BJ (cell line): ENCODE results near the gene RBBP8NL. TPM values are rescaled to one million over a fixed set of nuclear protein-coding genes. Genes with fewer than 3 reads are reported as not detected.

Experiments
- CTCF ChIA-PET: fragments of 350-600 bp; formaldehyde crosslinking; extraction: SDS; loops from one replicate; lab custom pipeline; 2021; ENCODE audit warnings: antibody characterized with exemption, inconsistent platforms; lab: Yijun Ruan, JAX
- POLR2A ChIA-PET: fragments of 300-600 bp; sonication (Branson Sonifier 250); formaldehyde crosslinking; extraction: SDS; loops from one replicate; lab custom pipeline; 2021; ENCODE audit warnings: antibody characterized with exemption; lab: Charles Lee
- DNase-seq: peaks from one replicate; pipeline ENCODE4 v3.0.0-alpha.2; 2011; ENCODE audit warnings: low read depth
- H3K27me3 ChIP-seq: 2 replicates; pipeline ENCODE4 v1.6.0; 2011; ENCODE audit warnings: low read length; ENCODE audit not compliant: control insufficient read depth, insufficient read depth
- H3K36me3 ChIP-seq: 2 replicates; pipeline ENCODE4 v1.5.1; 2011; ENCODE audit warnings: low read length; ENCODE audit not compliant: control insufficient read depth, insufficient read depth
- H3K4me3 ChIP-seq: 2 replicates; pipeline ENCODE4 v1.5.1; 2011; ENCODE audit warnings: low read depth, mild to moderate bottlenecking, control low read depth, low read length
- CTCF ChIP-seq: IDR thresholded peaks from 2 replicates; pipeline ENCODE4 v1.5.1; 2011; ENCODE audit warnings: low read depth, mild to moderate bottlenecking, control low read depth, inconsistent platforms, low read length, moderate library complexity; ENCODE audit not compliant: insufficient read depth
- polyA plus RNA-seq: library from polyadenylated mRNA; depleted of rRNA; stranded (reverse); fragments of >200 nt; gene quantifications from 2 replicates; pipeline ENCODE4 v1.2.3, GENCODE V29; 2011

RBBP8NL gene
- polyA plus RNA-seq, 1 experiment: not detected

DNA sequence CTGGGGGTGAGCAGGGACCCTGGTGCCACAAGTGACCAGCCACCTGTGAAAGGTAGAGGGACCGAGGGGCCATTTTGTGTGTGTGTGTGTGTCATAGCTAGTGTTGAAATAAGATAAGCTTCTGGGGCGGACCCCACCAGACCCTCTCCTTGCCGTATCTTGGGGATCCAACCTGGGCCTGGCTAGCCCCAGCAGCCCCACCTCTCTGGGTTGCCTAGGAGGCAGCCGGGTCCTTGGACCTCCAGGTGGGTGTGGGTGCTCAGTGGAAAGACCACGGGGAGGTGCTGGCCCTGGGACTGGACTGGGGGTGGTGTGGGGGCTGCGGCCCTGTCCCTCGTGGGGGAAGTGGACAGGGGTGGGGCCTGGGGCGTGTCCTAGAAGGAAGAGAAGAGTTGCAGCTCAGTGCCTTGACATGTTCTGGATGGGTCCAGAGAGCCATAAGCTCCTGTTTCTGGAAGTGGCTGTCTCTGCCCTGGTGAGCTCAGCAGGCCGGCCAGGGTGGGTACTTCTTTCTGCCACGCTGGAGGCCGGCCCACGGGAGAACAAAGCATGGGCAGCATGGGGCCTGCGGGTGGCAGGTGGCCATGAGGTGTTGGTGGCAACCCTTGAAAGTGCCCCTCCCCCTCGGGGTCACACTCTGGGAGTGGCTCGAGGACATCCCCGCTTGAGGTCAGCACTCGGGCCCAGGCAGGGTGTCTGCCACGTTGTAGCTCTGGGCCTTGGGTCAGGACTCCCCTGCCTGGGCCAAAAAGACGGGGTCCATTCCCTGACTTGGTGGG, 8.4 kb downstream of the RBBP8NL start:
- no peak overlapping the region for H3K4me3 ChIP-seq
- H3K36me3 ChIP-seq: no peaks in the 10 kb centered on the region
- ChIA-PET CTCF (no interaction called here), POLR2A (no interaction called here)
- no peak for TF ChIP-seq CTCF
- DNase-seq: no peak
- peaks cover 4% of the 10 kb centered on the region; the same call in 1 of the 2 replicates for H3K27me3 ChIP-seq

DNA sequence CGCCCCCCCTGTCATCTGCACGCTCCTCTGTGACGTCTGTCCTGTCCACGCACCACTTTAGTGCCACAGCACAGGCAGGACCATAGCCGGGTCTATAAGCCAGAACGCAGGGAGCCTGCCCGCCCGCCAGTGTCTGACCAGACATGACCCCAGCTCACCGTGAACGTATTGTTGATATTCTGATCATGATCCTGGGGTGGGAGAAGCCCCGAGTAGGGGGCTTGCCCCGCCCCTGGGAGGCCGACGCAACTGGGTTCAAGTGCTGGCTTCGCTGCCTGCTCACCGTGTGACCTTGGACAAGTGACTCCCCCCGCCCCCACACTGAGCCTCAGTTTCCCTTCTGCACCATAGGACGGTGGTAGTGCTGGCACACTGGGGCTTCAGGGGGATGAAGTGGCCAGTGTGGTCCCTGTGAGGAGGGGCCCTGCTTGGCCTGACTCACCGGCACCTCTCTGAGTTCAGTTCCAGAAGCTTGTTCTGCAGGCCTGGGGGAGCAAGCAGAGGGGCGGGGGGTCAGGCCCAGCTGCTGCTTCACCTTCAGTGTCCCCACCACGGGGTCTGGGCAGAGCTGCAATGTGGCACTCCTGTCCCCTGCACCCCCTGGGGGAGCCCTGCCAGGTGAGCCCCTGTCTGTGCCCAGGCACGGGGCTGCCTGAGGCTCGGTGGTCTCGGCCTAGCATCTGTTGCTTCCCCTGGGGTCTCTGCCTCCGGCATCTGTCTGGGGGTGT, 9.2 kb downstream of the RBBP8NL start:
- ChIA-PET POLR2A (no interaction called here), CTCF (no interaction called here)
- no peaks in the 10 kb centered on the region for H3K36me3 ChIP-seq
- no peak overlapping the region for H3K4me3 ChIP-seq
- H3K27me3 ChIP-seq: peaks cover 2% of the 10 kb centered on the region; the same call in 1 of the 2 replicates
- TF ChIP-seq CTCF: no peak
- no peak for DNase-seq

DNA sequence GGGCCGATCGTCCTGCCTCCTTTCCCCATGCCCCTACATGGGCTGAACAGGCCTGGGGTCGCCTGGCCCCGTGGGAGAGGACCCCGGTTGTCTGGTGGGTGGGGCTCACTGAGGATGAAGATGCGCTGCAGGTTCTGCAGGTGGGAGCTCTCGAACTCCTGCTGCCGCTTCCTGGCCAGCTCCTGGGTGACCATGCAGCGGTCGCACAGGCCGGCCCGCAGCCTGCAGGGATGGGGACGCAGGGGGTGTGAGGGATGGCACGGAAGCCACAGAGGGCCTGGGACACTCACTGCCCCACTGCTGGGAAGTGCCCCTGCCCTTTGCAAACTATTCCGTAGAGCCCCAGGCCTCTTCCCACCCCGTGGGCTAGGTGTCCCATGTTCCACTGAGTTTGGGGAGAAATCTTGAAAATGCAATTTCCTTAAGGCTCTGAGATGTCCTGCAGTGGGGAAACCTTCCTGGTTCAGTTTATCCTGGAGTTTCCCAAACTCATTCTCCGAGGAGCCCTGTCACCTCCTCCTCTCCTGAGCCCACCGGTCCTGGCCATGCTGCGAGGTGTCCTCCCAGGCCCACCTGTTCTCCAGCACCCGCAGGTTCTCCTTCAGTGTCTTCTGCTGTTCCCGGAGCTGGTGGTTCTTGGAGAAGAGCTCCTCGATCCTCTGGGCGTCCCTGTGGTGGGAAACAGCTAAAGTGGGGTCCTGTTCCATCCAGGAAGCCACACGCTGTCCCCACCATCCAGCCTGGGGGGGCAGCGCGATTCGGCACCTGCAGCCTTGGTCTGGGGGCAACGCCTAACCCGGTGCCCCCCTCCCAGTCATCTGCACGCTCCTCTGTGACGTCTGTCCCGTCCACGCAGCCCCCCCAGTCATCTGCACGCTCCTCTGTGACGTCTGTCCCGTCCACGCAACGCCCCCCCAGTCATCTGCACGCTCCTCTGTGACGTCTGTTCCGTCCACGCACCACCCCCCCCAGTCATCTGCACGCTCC, 10.4 kb downstream of the RBBP8NL start:
- Histone ChIP-seq H3K36me3 (no peaks in the 10 kb centered on the region), H3K4me3 (no peak overlapping the region), H3K27me3 (no peaks in the 10 kb centered on the region; the same call in 1 of the 2 replicates)
- no peak for DNase-seq
- no peak for TF ChIP-seq CTCF
- ChIA-PET CTCF (no interaction called here), POLR2A (no interaction called here)

- Histone ChIP-seq H3K27me3 (no peaks in the 10 kb centered on the region; the same call in 1 of the 2 replicates), H3K4me3 (no peak overlapping the region), H3K36me3 (no peaks in the 10 kb centered on the region)
- ChIA-PET CTCF (no interaction called here), POLR2A (no interaction called here)
- TF ChIP-seq CTCF: no peak
- DNase-seq: no peak
These were observed 11.8 kb downstream of the RBBP8NL start for GRCh38 chr20:62415354-62416111.
